ENCODE data around the gene DSCAML1.

DNA sequence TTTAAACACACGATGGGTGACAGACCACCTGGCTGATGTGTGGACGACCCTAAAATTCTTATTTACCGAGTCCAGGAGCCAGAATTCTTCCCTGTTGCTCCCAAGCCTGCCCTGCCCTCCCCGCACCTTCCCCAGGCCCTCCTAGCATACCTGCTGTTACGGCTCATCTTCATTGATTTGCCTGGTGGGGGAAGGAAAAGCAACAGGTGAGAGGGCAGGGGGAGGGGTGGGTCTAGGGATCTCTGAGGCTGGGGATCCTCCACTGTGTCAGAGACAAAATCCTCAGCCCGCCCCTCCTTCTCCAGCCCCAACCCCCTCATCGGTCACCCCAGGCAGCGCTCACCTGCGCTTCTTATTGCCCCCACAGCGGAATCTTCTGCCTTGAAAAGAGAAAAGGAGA lies 23.5 kb upstream of the DSCAML1 start:
- TF ChIP-seq TCF12 (IDR thresholded peaks at IDR 0.05; ENCODE audit: low read depth, low read length): no peak
- TF ChIP-seq POLR2AphosphoS5 (IDR thresholded peaks at IDR 0.05; ENCODE audit: low read depth, low read length): no peak
- no peak for TF ChIP-seq POLR2A (IDR thresholded peaks at IDR 0.05; ENCODE audit: control extremely low read depth in 1 of 2, low read depth in 2 of 2, low read length in 2 of 2)
- TF ChIP-seq MAFK (IDR thresholded peaks at IDR 0.05; ENCODE audit: low read depth, low read length): no peak

Data from H1 (cell line).